ENCODE measurements around the gene GLRB.

- no peak for TF ChIP-seq ZNF37A (tag by site-specific recombination; IDR thresholded peaks at IDR 0.05)
- TF ChIP-seq ELK4 (IDR thresholded peaks at IDR 0.05; ENCODE audit: borderline replicate concordance, low read depth, low read length) = no peak
- TF ChIP-seq ZSCAN5A (tag by site-specific recombination; IDR thresholded peaks at IDR 0.05) = no peak
- no peak for TF ChIP-seq CTCF (tag by site-specific recombination; IDR thresholded peaks at IDR 0.05)
- TF ChIP-seq MYNN (tag by site-specific recombination; IDR thresholded peaks at IDR 0.05; ENCODE audit: borderline replicate concordance) = no peak
- no peak for TF ChIP-seq ATF2 (tag by site-specific recombination; IDR thresholded peaks at IDR 0.05; ENCODE audit: low read depth)
- peak; percentile 75 for TF ChIP-seq ZBTB8A (tag by site-specific recombination; IDR thresholded peaks at IDR 0.05)
- no peak for TF ChIP-seq ZNF248 (tag by site-specific recombination; IDR thresholded peaks at IDR 0.05)
- no peak for TF ChIP-seq ZFP69B (tag by site-specific recombination; IDR thresholded peaks at IDR 0.05)
Observed at GRCh38 chr4:157075811-157076577, at the start of gene GLRB.

All from HEK293 (cell line).